Activated naive CD4-positive, alpha-beta T cell treated with anti-CD3 and anti-CD28 coated beads, Interleukin-2, amount 50 U/mL, for 72 hours (primary cell): ENCODE measurements around the gene IFI27L1. TPM values are rescaled to one million over a fixed set of nuclear protein-coding genes. Genes with fewer than 3 reads are reported as not detected.

Experiments used
- total RNA-seq, 2 donors: library from RNA; stranded (reverse); gene quantifications; one replicate each; pipeline ENCODE4 v1.2.3, GENCODE V29; 2022

Gene IFI27L1
- total RNA-seq, 2 donors from 2014 or later = 48.0 to 51.4 TPM

Other genes with a start within 250 kb of the IFI27L1 start
- gene FAM181A, start 154.0 kb upstream of the IFI27L1 start, total RNA-seq = not detected
- gene ASB2, start 104.7 kb upstream of the IFI27L1 start, total RNA-seq = 10 to 100 TPM; 12.9 to 50.0 TPM
- gene CCDC197, start 84.0 kb upstream of the IFI27L1 start, total RNA-seq = under 1 TPM; 0.20 to 0.49 TPM
- gene OTUB2, start 55.0 kb upstream of the IFI27L1 start, total RNA-seq = 1 to 10 TPM; 1.2 to 2.3 TPM
- gene DDX24, start 108 bp upstream of the IFI27L1 start, total RNA-seq = 100 to 1,000 TPM; 182 to 210 TPM
- 1 to 10 TPM; 2.5 to 3.0 TPM for gene IFI27, start 29.4 kb downstream of the IFI27L1 start, total RNA-seq
- gene IFI27L2, start 48.3 kb downstream of the IFI27L1 start, total RNA-seq = 10 to 100 TPM; 67.3 to 67.8 TPM
- 1 to 10 TPM; 6.5 to 8.7 TPM for gene PPP4R4, start 93.0 kb downstream of the IFI27L1 start, total RNA-seq
- not detected for gene SERPINA10, start 212.0 kb downstream of the IFI27L1 start, total RNA-seq
- gene SERPINA6, start 242.0 kb downstream of the IFI27L1 start, total RNA-seq = not detected